ENCODE results near the gene GJC2. TPM values are rescaled to one million over a fixed set of nuclear protein-coding genes. Genes with fewer than 3 reads are reported as not detected.
A peak's percentile ranks its signal among the peaks of the same experiment; 100 is the strongest.

Gene GJC2
- total RNA-seq, 4 donors from 2014 or later: 6.9 to 15.1 (median 9.9) TPM

DNA sequence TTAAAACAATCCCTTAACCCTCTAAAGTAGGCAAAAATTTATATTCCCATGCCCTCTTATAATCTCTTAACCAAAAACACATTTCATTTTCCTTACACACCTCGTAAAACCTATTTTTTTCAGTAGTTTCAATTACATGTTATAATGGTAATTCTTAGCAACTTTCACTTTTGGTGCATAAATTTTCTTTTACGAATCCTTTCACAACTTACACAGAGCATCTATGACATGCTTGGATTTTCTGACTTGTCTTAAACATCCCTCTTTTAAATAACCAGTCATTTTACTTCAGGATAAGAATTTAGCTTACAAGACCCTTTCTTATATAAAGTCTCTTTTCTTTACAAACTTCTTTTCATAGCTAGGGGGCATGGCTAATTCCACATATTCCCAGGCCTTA, 31.7 kb upstream of the GJC2 start:
- TF ChIP-seq, protein P1, sequence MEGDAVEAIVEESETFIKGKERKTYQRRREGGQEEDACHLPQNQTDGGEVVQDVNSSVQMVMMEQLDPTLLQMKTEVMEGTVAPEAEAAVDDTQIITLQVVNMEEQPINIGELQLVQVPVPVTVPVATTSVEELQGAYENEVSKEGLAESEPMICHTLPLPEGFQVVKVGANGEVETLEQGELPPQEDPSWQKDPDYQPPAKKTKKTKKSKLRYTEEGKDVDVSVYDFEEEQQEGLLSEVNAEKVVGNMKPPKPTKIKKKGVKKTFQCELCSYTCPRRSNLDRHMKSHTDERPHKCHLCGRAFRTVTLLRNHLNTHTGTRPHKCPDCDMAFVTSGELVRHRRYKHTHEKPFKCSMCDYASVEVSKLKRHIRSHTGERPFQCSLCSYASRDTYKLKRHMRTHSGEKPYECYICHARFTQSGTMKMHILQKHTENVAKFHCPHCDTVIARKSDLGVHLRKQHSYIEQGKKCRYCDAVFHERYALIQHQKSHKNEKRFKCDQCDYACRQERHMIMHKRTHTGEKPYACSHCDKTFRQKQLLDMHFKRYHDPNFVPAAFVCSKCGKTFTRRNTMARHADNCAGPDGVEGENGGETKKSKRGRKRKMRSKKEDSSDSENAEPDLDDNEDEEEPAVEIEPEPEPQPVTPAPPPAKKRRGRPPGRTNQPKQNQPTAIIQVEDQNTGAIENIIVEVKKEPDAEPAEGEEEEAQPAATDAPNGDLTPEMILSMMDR (IDR thresholded peaks at IDR 0.05): no peak
- TF ChIP-seq POLR2A (IDR thresholded peaks at IDR 0.05) (no peak), EP300 (IDR thresholded peaks at IDR 0.05) (no peak)
- Histone ChIP-seq H3K27ac (no peak overlapping the region), H3K4me3 (no peak overlapping the region), H3K4me1 (no peaks in the 10 kb centered on the region), H3K9me3 (no peaks in the 10 kb centered on the region), H3K27me3 (no peaks in the 10 kb centered on the region), H3K36me3 (no peaks in the 10 kb centered on the region)
- 67 to 76% methylated on average over 2 of the region's 2 CpGs for WGBS, 2 donors
- DNase-seq (ENCODE audit: low spot score in 2 of 2): no peak

DNA sequence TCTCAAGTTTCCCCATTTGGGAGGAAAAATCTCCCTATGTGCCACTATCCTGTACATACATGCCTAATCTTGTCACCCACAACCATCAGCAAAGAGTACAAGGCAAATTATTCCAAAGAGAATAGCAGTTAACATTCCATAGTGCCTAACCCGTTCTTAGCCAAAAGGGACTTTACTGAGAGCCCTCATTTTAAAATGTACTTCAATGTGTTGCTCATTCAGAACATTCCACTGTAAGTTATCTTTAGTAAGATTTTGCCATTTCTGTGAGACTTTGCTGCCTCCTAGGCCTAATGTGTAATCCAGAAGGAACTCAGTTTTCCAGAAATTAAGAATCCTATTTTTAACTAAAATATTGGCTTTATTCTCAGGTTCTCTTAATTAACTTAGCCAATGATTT, 29.4 kb upstream of the GJC2 start:
- no peaks in the 10 kb centered on the region for H3K9me3 ChIP-seq
- H3K27ac ChIP-seq: peak overlapping the region in 1 of 4 donors; percentile 47

DNA sequence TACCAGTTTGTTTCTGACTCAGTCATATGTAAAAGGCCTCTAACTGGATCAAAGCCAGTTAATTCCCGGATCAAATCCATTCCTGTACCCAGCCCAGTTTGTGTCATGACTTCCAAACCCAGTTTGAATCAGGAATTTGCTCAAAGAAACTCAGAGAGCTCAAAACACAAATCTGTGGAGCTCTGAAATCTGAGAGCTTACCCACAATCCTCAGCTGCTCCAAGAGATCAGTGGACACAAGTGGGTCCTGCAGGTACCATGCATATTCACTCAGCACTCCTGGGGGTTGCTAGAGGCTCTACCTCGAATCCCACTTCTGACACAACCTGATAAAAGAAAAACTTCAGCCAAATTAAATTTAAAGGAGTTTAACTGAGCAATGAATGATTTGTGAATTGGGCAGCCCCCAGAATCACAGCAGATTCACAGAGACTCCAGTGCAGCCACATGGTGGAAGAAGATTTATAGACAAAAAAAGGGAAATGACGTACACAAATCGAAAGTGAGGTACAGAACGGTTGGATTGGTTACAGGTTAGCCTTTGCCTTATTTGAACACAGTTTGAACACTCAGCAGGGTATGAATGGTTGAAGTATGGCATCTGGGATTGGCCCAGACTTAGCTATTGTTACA, 28.8 kb upstream of the GJC2 start:
- H3K36me3 ChIP-seq: no peaks in the 10 kb centered on the region
- H3K27me3 ChIP-seq: peaks cover 0 to 4% of the 10 kb centered on the region in 2 donors
- DNase-seq (ENCODE audit: low spot score in 2 of 2): no peak
- no peaks in the 10 kb centered on the region for H3K9me3 ChIP-seq
- H3K27ac ChIP-seq: peak overlapping the region in 1 of 4 donors; percentile 47
- no peaks in the 10 kb centered on the region for H3K4me1 ChIP-seq
- no peak overlapping the region for H3K4me3 ChIP-seq
- no peak for TF ChIP-seq POLR2A (IDR thresholded peaks at IDR 0.05)
- TF ChIP-seq, protein P1 (IDR thresholded peaks at IDR 0.05): no peak
- TF ChIP-seq EP300 (IDR thresholded peaks at IDR 0.05): no peak
- WGBS, 2 donors: 66 to 72% methylated on average over 5 of the region's 5 CpGs

More for the DNA sequence above, 29.4 kb upstream of the GJC2 start:
- H3K27me3 ChIP-seq: no peaks in the 10 kb centered on the region
- no peak overlapping the region for H3K4me3 ChIP-seq
- no peaks in the 10 kb centered on the region for H3K4me1 ChIP-seq
- H3K36me3 ChIP-seq: no peaks in the 10 kb centered on the region
- no peak for TF ChIP-seq EP300 (IDR thresholded peaks at IDR 0.05)
- TF ChIP-seq, protein P1 (IDR thresholded peaks at IDR 0.05): no peak
- TF ChIP-seq POLR2A (IDR thresholded peaks at IDR 0.05): no peak
- no peak for DNase-seq (ENCODE audit: low spot score in 2 of 2)
- 19 to 32% methylated on average over 1 of the region's 1 CpG for WGBS, 2 donors

DNA sequence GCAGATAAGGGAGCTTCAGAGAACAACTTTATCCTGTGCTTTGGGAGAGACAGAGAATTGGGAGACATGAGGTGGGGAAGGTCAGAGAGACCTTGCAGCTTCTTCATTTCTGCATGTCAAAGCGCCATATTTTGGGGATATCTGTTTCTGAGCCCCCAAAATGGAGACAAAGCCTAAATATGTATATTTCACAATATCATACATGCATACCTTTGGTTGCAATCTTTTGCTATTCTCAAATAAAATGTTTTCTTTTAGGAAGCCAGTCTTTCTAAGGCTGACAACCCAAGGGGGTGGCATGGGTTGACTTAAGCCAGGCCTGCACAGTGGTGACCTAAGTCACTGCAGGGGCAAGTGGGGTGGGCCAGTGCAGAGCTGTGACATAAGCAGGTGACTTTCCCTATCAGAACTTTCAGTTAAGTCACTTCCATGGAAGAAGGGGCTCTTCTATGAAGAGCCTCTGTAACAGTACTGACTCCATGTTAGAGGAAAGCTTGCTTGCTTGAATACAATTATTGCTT, 26.7 kb upstream of the GJC2 start:
- Histone ChIP-seq H3K27ac (no peak overlapping the region), H3K4me3 (no peak overlapping the region), H3K4me1 (no peaks in the 10 kb centered on the region), H3K9me3 (no peaks in the 10 kb centered on the region), H3K36me3 (no peaks in the 10 kb centered on the region), H3K27me3 (peaks cover 0 to 4% of the 10 kb centered on the region in 2 donors)
- TF ChIP-seq, protein P1 (IDR thresholded peaks at IDR 0.05): no peak
- TF ChIP-seq POLR2A (IDR thresholded peaks at IDR 0.05) (no peak), EP300 (IDR thresholded peaks at IDR 0.05) (no peak)
- no peak for DNase-seq (ENCODE audit: low spot score in 2 of 2)
- WGBS, 2 donors: 39 to 59% methylated on average over 1 of the region's 1 CpG

DNA sequence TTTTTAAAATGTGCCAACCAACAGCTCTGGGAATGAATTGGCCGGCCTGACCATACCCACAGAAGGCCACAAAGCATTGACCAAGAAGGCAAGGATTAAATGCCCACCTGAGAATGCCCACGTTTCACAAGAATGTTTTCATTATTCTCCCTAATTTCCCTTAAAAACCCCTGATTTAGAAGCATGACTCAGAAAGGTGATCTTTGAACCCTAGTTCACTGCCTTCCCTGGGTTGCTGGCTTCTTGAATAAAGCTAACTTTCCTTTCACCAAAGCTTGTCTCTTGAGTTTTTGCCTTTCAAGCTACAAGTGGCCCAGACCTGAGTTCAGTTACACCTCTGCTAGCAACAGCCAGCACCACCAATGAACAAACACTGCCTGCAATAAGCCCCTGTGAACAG, 26.2 kb upstream of the GJC2 start:
- Histone ChIP-seq H3K4me3 (no peak overlapping the region), H3K4me1 (no peaks in the 10 kb centered on the region), H3K9me3 (no peaks in the 10 kb centered on the region), H3K27me3 (peaks cover 0 to 4% of the 10 kb centered on the region in 2 donors), H3K36me3 (no peaks in the 10 kb centered on the region), H3K27ac (no peak overlapping the region)
- no peak for TF ChIP-seq POLR2A (IDR thresholded peaks at IDR 0.05)
- TF ChIP-seq, protein P1 (IDR thresholded peaks at IDR 0.05): no peak
- no peak for TF ChIP-seq EP300 (IDR thresholded peaks at IDR 0.05)
- no peak for DNase-seq (ENCODE audit: low spot score in 2 of 2)
- WGBS, 2 donors: 62 to 72% methylated on average over 2 of the region's 2 CpGs

Data from tibial nerve (tissue), 4 donors.